SK-N-SH (cell line): ENCODE data around the gene MAPK10. TPM values are rescaled to one million over a fixed set of nuclear protein-coding genes. Genes with fewer than 3 reads are reported as not detected.

ENCODE experiments used
- CTCF ChIA-PET: fragments of 300-600, 350-600 bp; formaldehyde crosslinking; extraction: SDS; loops from one replicate; lab custom pipeline; 2021; lab: Yijun Ruan, JAX
- POLR2A ChIA-PET: fragments of 350-600 bp; sonication (Branson Sonifier 250); formaldehyde crosslinking; extraction: SDS; loops from one replicate; lab custom pipeline; 2020; ENCODE audit warnings: antibody characterized with exemption, inconsistent platforms; lab: Yijun Ruan, JAX
- DNase-seq: peaks from one replicate; pipeline ENCODE4 v3.0.0; 2012
- H2AFZ ChIP-seq: fragments of 200-600 bp; sonication (generic); 2 replicates; pipeline ENCODE4 v1.8.1; 2016; ENCODE audit warnings: antibody characterized with exemption, mild to moderate bottlenecking, low read depth
- H3F3A ChIP-seq: fragments of 200-600 bp; sonication (generic); replicated peaks from 2 replicates; pipeline ENCODE3; 2016; ENCODE audit warnings: antibody characterized with exemption, mild to moderate bottlenecking; ENCODE audit not compliant: insufficient read depth
- H3K27ac ChIP-seq, 2 experiments: fragments of 200-500 bp in 1 of 2; fragments of 200-600 bp in 1 of 2; sonication (Bioruptor generic) in 1 of 2; sonication (generic), shearing (Covaris generic) in 1 of 2; 2 replicates each; pipeline versions ENCODE4 v1.5.1 to v1.6.1; 2014 to 2016; ENCODE audit warnings: low read depth in 2 of 2, inconsistent platforms in 1 of 2, low read length in 1 of 2, mild to moderate bottlenecking in 1 of 2, mixed read lengths in 1 of 2
- H3K27me3 ChIP-seq: fragments of 200-600 bp; sonication (generic), shearing (Covaris generic); 2 replicates; pipeline ENCODE4 v1.6.1; 2016; ENCODE audit warnings: mixed run types; ENCODE audit not compliant: insufficient read depth
- H3K36me3 ChIP-seq, 2 experiments: fragments of 200-500 bp in 1 of 2; fragments of 200-600 bp in 1 of 2; sonication (Bioruptor generic) in 1 of 2; sonication (generic) in 1 of 2; replicated peaks in 1 of 2; 2 replicates each; pipeline versions ENCODE3 to v1.5.1; 2014 to 2016; ENCODE audit warnings: low read length in 1 of 2, mild to moderate bottlenecking in 1 of 2; ENCODE audit not compliant: insufficient read depth in 2 of 2, control insufficient read depth in 1 of 2
- H3K4me1 ChIP-seq, 2 experiments: fragments of 200-500 bp in 1 of 2; fragments of 200-600 bp in 1 of 2; sonication (Bioruptor generic) in 1 of 2; sonication (generic), shearing (Covaris generic) in 1 of 2; 2 replicates each; pipeline versions ENCODE4 v1.5.1 to v1.6.1; 2014 to 2016; ENCODE audit warnings: low read depth in 1 of 2, low read length in 1 of 2, mixed run types in 1 of 2; ENCODE audit not compliant: insufficient read depth in 2 of 2, control insufficient read depth in 1 of 2
- H3K4me2 ChIP-seq: fragments of 200-600 bp; sonication (generic), shearing (Covaris generic); 2 replicates; pipeline ENCODE4 v1.6.1; 2017; ENCODE audit warnings: mixed run types
- H3K4me3 ChIP-seq, 2 experiments: fragments of 200-500 bp in 1 of 2; fragments of 200-600 bp in 1 of 2; sonication (Bioruptor generic) in 1 of 2; sonication (generic), shearing (Covaris generic) in 1 of 2; 2 replicates each; pipeline versions ENCODE4 v1.5.1 to v1.8.1; 2014 to 2016; ENCODE audit warnings: low read depth in 2 of 2, inconsistent platforms in 1 of 2, low read length in 1 of 2, mild to moderate bottlenecking in 1 of 2, mixed read lengths in 1 of 2, moderate library complexity in 1 of 2
- H3K79me2 ChIP-seq: fragments of 200-600 bp; sonication (generic); 2 replicates; pipeline ENCODE4 v1.8.1; 2017; ENCODE audit warnings: mild to moderate bottlenecking; ENCODE audit not compliant: insufficient read depth
- H3K9ac ChIP-seq: fragments of 200-600 bp; sonication (generic); 2 replicates; pipeline ENCODE4 v1.6.1; 2017; ENCODE audit warnings: mixed run types
- H3K9me2 ChIP-seq: fragments of 200-600 bp; sonication (generic); 2 replicates; pipeline ENCODE4 v1.6.1; 2017; ENCODE audit warnings: mixed run types
- H3K9me3 ChIP-seq: fragments of 200-600 bp; sonication (generic); 2 replicates; pipeline ENCODE4 v1.6.1; 2017; ENCODE audit warnings: mixed run types, mild to moderate bottlenecking, moderate library complexity
- H4K20me1 ChIP-seq: fragments of 200-600 bp; sonication (generic); 2 replicates; pipeline ENCODE4 v1.6.1; 2017; ENCODE audit warnings: mild to moderate bottlenecking, mixed run types; ENCODE audit not compliant: insufficient read depth
- CHD2 ChIP-seq: fragments of 150-350 bp; IDR thresholded peaks from 2 replicates; pipeline ENCODE4 v1.6.1; 2018; ENCODE audit warnings: low read length; ENCODE audit not compliant: partially characterized antibody
- CTCF ChIP-seq: fragments of 200-600 bp; sonication (generic); IDR thresholded peaks from 2 replicates; pipeline ENCODE4 v1.6.1; 2017; ENCODE audit warnings: antibody characterized with exemption, mild to moderate bottlenecking, moderate library complexity
- EP300 ChIP-seq, 2 experiments: IDR thresholded peaks; 2 replicates each; pipeline versions ENCODE4 v1.4.0 to v1.6.1; 2012; ENCODE audit warnings: borderline replicate concordance in 1 of 2, low read depth in 1 of 2, low read length in 1 of 2
- EZH2phosphoT487 ChIP-seq: fragments of 200-600 bp; sonication (generic); IDR thresholded peaks from 2 replicates; pipeline ENCODE4 v1.6.1; 2017; ENCODE audit warnings: low read depth, mixed run types, mild to moderate bottlenecking, antibody characterized with exemption, moderate library complexity, borderline replicate concordance
- GABPA ChIP-seq: IDR thresholded peaks from 2 replicates; pipeline ENCODE4 v1.4.0; 2012; ENCODE audit warnings: low read depth, mild to moderate bottlenecking
- GATA2 ChIP-seq: sonication (generic); formaldehyde crosslinking; IDR thresholded peaks from 2 replicates; pipeline ENCODE4 v1.5.0; 2020; ENCODE audit warnings: mild to moderate bottlenecking, missing genetic modification reagents
- IRF3 ChIP-seq: fragments of 150-350 bp; IDR thresholded peaks from 2 replicates; pipeline ENCODE4 v1.6.1; 2016; ENCODE audit warnings: mild to moderate bottlenecking, low read depth, low read length
- MEF2A ChIP-seq: IDR thresholded peaks from 2 replicates; pipeline ENCODE4 v1.4.0; 2012; ENCODE audit warnings: low read depth, borderline replicate concordance
- NRF1 ChIP-seq: IDR thresholded peaks from 2 replicates; pipeline ENCODE4 v1.6.1; 2012; ENCODE audit warnings: low read depth, mild to moderate bottlenecking, low read length
- PBX3 ChIP-seq: IDR thresholded peaks from 2 replicates; pipeline ENCODE4; 2012
- RAD21 ChIP-seq: IDR thresholded peaks from 2 replicates; pipeline ENCODE4 v1.6.1; 2012; ENCODE audit warnings: mild to moderate bottlenecking, low read length
- RCOR1 ChIP-seq: fragments of 150-350 bp; IDR thresholded peaks from 2 replicates; pipeline ENCODE4 v1.6.1; 2017; ENCODE audit warnings: antibody characterized with exemption, low read length
- RFX5 ChIP-seq: IDR thresholded peaks from 2 replicates; pipeline ENCODE4 v1.6.1; 2012; ENCODE audit warnings: mild to moderate bottlenecking, improper control_type of control experiment, low read length
- SIN3A ChIP-seq: IDR thresholded peaks from 2 replicates; pipeline ENCODE4 v1.6.1; 2012; ENCODE audit warnings: low read depth, mild to moderate bottlenecking, low read length, moderate library complexity, borderline replicate concordance
- TAF1 ChIP-seq: IDR thresholded peaks from 2 replicates; pipeline ENCODE4 v1.6.1; 2012; ENCODE audit warnings: low read depth, mild to moderate bottlenecking, low read length, moderate library complexity, borderline replicate concordance
- USF1 ChIP-seq: IDR thresholded peaks from 2 replicates; pipeline ENCODE4 v1.4.0; 2012; ENCODE audit warnings: low read depth, borderline replicate concordance
- ZBTB33 ChIP-seq: IDR thresholded peaks from 2 replicates; pipeline ENCODE4 v1.4.0; 2012; ENCODE audit warnings: low read depth, borderline replicate concordance
- WGBS: methylation state at CpG from one replicate; pipeline ENCODE4 v1.1.6; 2017; ENCODE audit warnings: low lambda C conversion rate; 5-methylcytosine and 5-hydroxymethylcytosine counted together
- polyA plus RNA-seq, 3 experiments: library from polyadenylated mRNA; depleted of rRNA; stranded (reverse); fragments of >200 nt; gene quantifications; 2 replicates each; pipeline ENCODE4 v1.2.3, GENCODE V29; 2012

The MAPK10 gene
- polyA plus RNA-seq, 1 of the 3 experiments (the other 2 are of a cell fraction), result 8.1 TPM

- no peak overlapping the region for H3K9ac ChIP-seq
- H3K9me2 ChIP-seq, result no peaks in the 10 kb centered on the region
- TF ChIP-seq RAD21 (peak; percentile 8; the same call in 1 of the 2 replicates), GATA2 (CRISPR knock-in tag) (peak; percentile 82), EZH2phosphoT487 (no peak), EP300 (IDR thresholded peaks at IDR 0.05; ENCODE audit: borderline replicate concordance in 1 of 2, low read depth in 1 of 2, low read length in 1 of 2) (peak in 1 of 2 experiments; percentile 49; a peak in 1 of 4 replicates), CHD2 (peak; percentile 31), RCOR1 (peak; percentile 44; the same call in 1 of the 2 replicates), PBX3 (no peak)
- no peak overlapping the region for H3K4me3 ChIP-seq
- no peak overlapping the region for H2AFZ ChIP-seq
- peak overlapping the region in 1 of 2 experiments; percentile 53; a peak in 1 of 4 replicates for H3K27ac ChIP-seq
- no peaks in the 10 kb centered on the region for H3K79me2 ChIP-seq
- H3K4me2 ChIP-seq, result no peak overlapping the region
- H3K4me1 ChIP-seq, result peaks cover 0 to 6% of the 10 kb centered on the region in 2 experiments; a peak in 2 of 4 replicates
- H3K9me3 ChIP-seq, result no peaks in the 10 kb centered on the region
- ChIA-PET CTCF (interaction anchor here (1.0 to 1.5 kb wide), 2 partner anchors 8 to 11 kb away, joined by 3 read pairs; no protein-coding TSS in a partner anchor), POLR2A (no interaction called here)
- H3F3A ChIP-seq, result no peaks in the 10 kb centered on the region
- no peaks in the 10 kb centered on the region for H4K20me1 ChIP-seq
- H3K27me3 ChIP-seq, result no peaks in the 10 kb centered on the region
- no peaks in the 10 kb centered on the region for H3K36me3 ChIP-seq
- no peak for DNase-seq
These were observed 20.4 kb upstream of the MAPK10 start for GRCh38 chr4:86380181-86380724.

- no peak overlapping the region for H2AFZ ChIP-seq
- no peaks in the 10 kb centered on the region for H3K79me2 ChIP-seq
- WGBS, result no CpG with 5 or more reads among the region's 1 CpG
- H3K9me2 ChIP-seq, result no peaks in the 10 kb centered on the region
- H3K4me3 ChIP-seq, result no peak overlapping the region
- peaks cover 0 to 6% of the 10 kb centered on the region in 2 experiments; a peak in 2 of 4 replicates for H3K4me1 ChIP-seq
- H3K9me3 ChIP-seq, result no peaks in the 10 kb centered on the region
- ChIA-PET POLR2A (no interaction called here), CTCF (interaction anchor here (1.3 kb wide), 1 partner anchor 15 kb away, joined by 3 read pairs; no protein-coding TSS in a partner anchor)
- no peaks in the 10 kb centered on the region for H4K20me1 ChIP-seq
- DNase-seq, result no peak
- H3K27ac ChIP-seq, result no peak overlapping the region
- TF ChIP-seq SIN3A (no peak), EP300 (IDR thresholded peaks at IDR 0.05; ENCODE audit: borderline replicate concordance in 1 of 2, low read depth in 1 of 2, low read length in 1 of 2) (no peak), NRF1 (no peak), RFX5 (no peak), IRF3 (no peak), CTCF (no peak), ZBTB33 (no peak), USF1 (no peak), MEF2A (no peak), GATA2 (CRISPR knock-in tag) (no peak), GABPA (no peak), TAF1 (no peak)
- H3K27me3 ChIP-seq, result no peaks in the 10 kb centered on the region
- H3K9ac ChIP-seq, result no peak overlapping the region
- no peaks in the 10 kb centered on the region for H3F3A ChIP-seq
- H3K36me3 ChIP-seq, result no peaks in the 10 kb centered on the region
- H3K4me2 ChIP-seq, result no peak overlapping the region
These were observed 17.0 kb upstream of the MAPK10 start for GRCh38 chr4:86376850-86377249.
